DOHH2 (cell line): ENCODE data around the gene NLRP13.

Experiments
- H3F3A ChIP-seq: fragments of 200-600 bp; sonication (generic), shearing (Covaris generic); 2 replicates; pipeline ENCODE4 v1.6.0; 2016; ENCODE audit warnings: antibody characterized with exemption, mild to moderate bottlenecking; ENCODE audit not compliant: control insufficient read depth, insufficient read depth
- H3K27ac ChIP-seq: fragments of 200-600 bp; sonication (generic); 2 replicates; pipeline ENCODE4 v1.5.1; 2014; ENCODE audit warnings: low read depth, mild to moderate bottlenecking, low read length, moderate library complexity
- H3K27me3 ChIP-seq: fragments of 200-600 bp; sonication (generic); 2 replicates; pipeline ENCODE4 v1.6.1; 2014; ENCODE audit warnings: mild to moderate bottlenecking, low read length, mixed read lengths; ENCODE audit not compliant: control insufficient read depth
- H3K36me3 ChIP-seq: fragments of 200-600 bp; sonication (generic); 2 replicates; pipeline ENCODE4 v1.6.1; 2014; ENCODE audit warnings: mild to moderate bottlenecking, low read length, moderate library complexity, mixed read lengths; ENCODE audit not compliant: control insufficient read depth
- H3K4me1 ChIP-seq: fragments of 200-600 bp; sonication (generic); 2 replicates; pipeline ENCODE4 v1.6.1; 2014; ENCODE audit warnings: mild to moderate bottlenecking, low read length, mixed read lengths; ENCODE audit not compliant: control insufficient read depth
- H3K4me2 ChIP-seq: fragments of 200-600 bp; sonication (generic); 2 replicates; pipeline ENCODE4 v1.6.0; 2014; ENCODE audit warnings: mild to moderate bottlenecking, low read length, moderate library complexity
- H3K4me3 ChIP-seq: fragments of 200-600 bp; sonication (generic); 2 replicates; pipeline ENCODE4 v1.5.1; 2014; ENCODE audit warnings: mild to moderate bottlenecking, low read length, mixed read lengths
- H3K79me2 ChIP-seq: fragments of 200-600 bp; sonication (generic); 2 replicates; pipeline ENCODE4 v1.6.1; 2014; ENCODE audit warnings: mild to moderate bottlenecking, low read length, mixed read lengths; ENCODE audit not compliant: control insufficient read depth
- H3K9me2 ChIP-seq: fragments of 200-600 bp; sonication (generic); replicated peaks from 2 replicates; pipeline ENCODE4 v1.6.1; 2014; ENCODE audit warnings: mild to moderate bottlenecking, low read length, mixed read lengths; ENCODE audit not compliant: control insufficient read depth
- H3K9me3 ChIP-seq: fragments of 200-600 bp; sonication (generic); 2 replicates; pipeline ENCODE4 v1.6.1; 2014; ENCODE audit warnings: antibody characterized with exemption, low read length, mixed read lengths; ENCODE audit not compliant: control insufficient read depth, insufficient read depth
- H4K20me1 ChIP-seq: fragments of 200-600 bp; sonication (generic); 2 replicates; pipeline ENCODE4 v1.6.0; 2014; ENCODE audit warnings: low read depth, mild to moderate bottlenecking, antibody characterized with exemption, low read length, moderate library complexity; ENCODE audit not compliant: control insufficient read depth, insufficient read depth
- CTCF ChIP-seq: fragments of 200-600 bp; sonication (generic); IDR thresholded peaks from one replicate; pipeline ENCODE4 v1.5.1; 2014; ENCODE audit warnings: antibody characterized with exemption, mild to moderate bottlenecking, low read depth, low read length; ENCODE audit not compliant: poor library complexity, severe bottlenecking
- EZH2phosphoT487 ChIP-seq: fragments of 200-600 bp; sonication (generic); IDR thresholded peaks from 2 replicates; pipeline ENCODE4 v1.6.1; 2017; ENCODE audit warnings: borderline replicate concordance, mild to moderate bottlenecking, antibody characterized with exemption, low read length, moderate library complexity, mixed read lengths

The NLRP13 gene

GRCh38 chr19:55877211-55877610 lies 54.9 kb downstream of the NLRP13 start:
- no peaks in the 10 kb centered on the region for H3K27me3 ChIP-seq

DNA sequence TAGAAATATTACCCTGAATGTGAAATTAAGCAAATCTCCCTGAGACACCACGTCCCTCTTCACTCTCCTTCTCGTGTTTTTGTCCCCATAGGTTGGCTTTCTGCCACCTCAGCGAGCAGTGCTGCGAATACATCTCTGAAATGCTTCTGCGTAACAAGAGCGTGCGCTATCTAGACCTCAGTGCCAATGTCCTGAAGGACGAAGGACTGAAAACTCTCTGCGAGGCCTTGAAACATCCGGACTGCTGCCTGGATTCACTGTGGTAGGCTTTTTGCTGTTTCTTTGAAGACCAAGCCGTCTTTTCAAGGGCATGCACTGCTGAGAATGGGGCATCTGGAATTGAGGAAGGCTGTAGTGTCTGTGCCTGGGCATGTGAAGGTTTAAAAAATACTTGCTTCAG lies 61.4 kb downstream of the NLRP13 start:
- H3K9me3 ChIP-seq: no peaks in the 10 kb centered on the region
- no peaks in the 10 kb centered on the region for H3F3A ChIP-seq
- H3K4me1 ChIP-seq: peaks cover 4% of the 10 kb centered on the region; the same call in 1 of the 2 replicates
- no peak overlapping the region for H3K4me3 ChIP-seq
- no peak overlapping the region for H3K27ac ChIP-seq
- TF ChIP-seq CTCF (no peak), EZH2phosphoT487 (no peak)
- peaks cover 6% of the 10 kb centered on the region; the same call in 1 of the 2 replicates for H3K36me3 ChIP-seq
- no peaks in the 10 kb centered on the region for H4K20me1 ChIP-seq
- H3K27me3 ChIP-seq: no peaks in the 10 kb centered on the region
- H3K79me2 ChIP-seq: no peaks in the 10 kb centered on the region; the same call in 1 of the 2 replicates
- no peak overlapping the region for H3K4me2 ChIP-seq
- no peaks in the 10 kb centered on the region for H3K9me2 ChIP-seq

More at GRCh38 chr19:55877211-55877610, 54.9 kb downstream of the NLRP13 start:
- TF ChIP-seq CTCF (no peak), EZH2phosphoT487 (no peak)
- Histone ChIP-seq H3K4me2 (no peak overlapping the region), H3K9me3 (no peaks in the 10 kb centered on the region), H3K36me3 (no peaks in the 10 kb centered on the region), H4K20me1 (no peaks in the 10 kb centered on the region), H3K9me2 (no peaks in the 10 kb centered on the region), H3K4me3 (no peak overlapping the region), H3K4me1 (no peaks in the 10 kb centered on the region), H3F3A (no peaks in the 10 kb centered on the region), H3K27ac (no peak overlapping the region), H3K79me2 (no peaks in the 10 kb centered on the region)

DNA sequence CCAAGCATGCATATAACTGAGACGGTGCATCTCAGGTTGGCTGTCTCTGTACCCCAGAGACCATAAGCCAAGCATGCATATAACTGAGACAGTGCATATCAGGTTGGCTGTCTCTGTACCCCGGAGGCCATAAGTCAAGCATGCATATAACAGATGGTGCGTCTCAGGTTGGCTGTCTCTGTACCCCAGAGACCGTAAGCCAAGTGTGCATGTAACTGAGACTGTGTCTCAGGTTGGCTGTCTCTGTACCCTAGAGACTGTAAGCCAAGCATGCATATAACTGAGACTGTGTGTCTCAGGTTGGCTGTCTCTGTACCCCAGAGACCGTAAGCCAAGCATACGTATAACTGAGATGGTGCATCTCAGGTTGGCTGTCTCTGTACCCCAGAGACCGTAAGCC lies 65.0 kb downstream of the NLRP13 start:
- Histone ChIP-seq H3F3A (no peaks in the 10 kb centered on the region), H3K4me3 (no peak overlapping the region), H3K27ac (no peak overlapping the region), H3K4me2 (no peak overlapping the region), H3K9me2 (no peaks in the 10 kb centered on the region), H3K79me2 (peaks cover 17% of the 10 kb centered on the region), H3K9me3 (peaks cover 2% of the 10 kb centered on the region; the same call in 1 of the 2 replicates), H3K36me3 (peaks cover 23% of the 10 kb centered on the region), H3K27me3 (no peaks in the 10 kb centered on the region), H4K20me1 (no peaks in the 10 kb centered on the region), H3K4me1 (peaks cover 4% of the 10 kb centered on the region; the same call in 1 of the 2 replicates)
- no peak for TF ChIP-seq EZH2phosphoT487
- no peak for TF ChIP-seq CTCF
